ENCODE data around the gene BZW1.

The BZW1 gene

DNA sequence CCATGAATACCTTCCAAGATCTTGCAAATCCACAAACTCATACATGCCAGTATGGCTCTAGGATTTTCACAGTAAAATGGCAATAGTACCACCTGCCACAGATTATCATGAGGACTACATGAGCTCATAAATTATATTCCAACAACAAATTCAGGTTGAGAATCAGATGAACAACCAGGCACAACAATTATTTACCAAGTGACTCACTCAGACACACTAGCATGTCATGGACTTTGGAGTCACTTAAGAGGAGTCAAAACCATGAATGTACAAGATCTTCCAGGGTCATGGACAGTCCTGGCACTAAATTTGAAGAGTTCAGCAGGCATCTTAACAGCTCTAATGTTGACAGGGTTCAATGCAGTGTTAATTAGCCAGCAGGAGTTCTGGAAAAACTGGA, 34.4 kb upstream of the BZW1 start:
- H3K27me3 ChIP-seq (ENCODE audit: control insufficient read depth, insufficient read depth, low read length): no peaks in the 10 kb centered on the region
- no peaks in the 10 kb centered on the region for H3K4me1 ChIP-seq (ENCODE audit: control insufficient read depth, insufficient read depth, low read length)
- no peak overlapping the region for H3K27ac ChIP-seq (ENCODE audit: low read depth, low read length)
- peaks cover 7% of the 10 kb centered on the region; the same call in 1 of the 2 replicates for H3K9me3 ChIP-seq (ENCODE audit: control insufficient read depth, insufficient read depth, low read depth, low read length)
- H3K4me3 ChIP-seq (ENCODE audit: low read depth, low read length): no peak overlapping the region
- H3K9ac ChIP-seq (ENCODE audit: low read length): no peak overlapping the region
- H3K36me3 ChIP-seq (ENCODE audit: control insufficient read depth, insufficient read depth, low read length): no peaks in the 10 kb centered on the region

DNA sequence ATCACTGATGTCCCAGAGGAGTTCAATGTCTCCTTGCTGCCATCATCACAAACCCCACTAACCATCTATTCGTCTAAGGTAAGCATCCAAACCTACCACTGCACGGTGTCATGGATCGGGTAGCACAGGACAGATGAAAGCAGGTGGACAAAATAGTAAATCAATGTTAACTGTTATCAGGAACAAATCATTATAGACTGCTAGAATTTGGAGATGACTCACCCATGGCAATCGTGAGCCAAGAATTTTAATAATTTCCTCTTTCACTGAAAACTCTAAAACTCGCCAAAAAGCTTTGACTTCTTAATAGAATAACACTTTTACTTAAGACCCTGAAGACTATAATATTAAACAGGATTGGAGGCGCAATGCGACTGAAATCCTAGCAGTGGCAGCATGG, 33.7 kb upstream of the BZW1 start:
- Histone ChIP-seq H3K27ac (ENCODE audit: low read depth, low read length) (no peak overlapping the region), H3K4me1 (ENCODE audit: control insufficient read depth, insufficient read depth, low read length) (no peaks in the 10 kb centered on the region)

DNA sequence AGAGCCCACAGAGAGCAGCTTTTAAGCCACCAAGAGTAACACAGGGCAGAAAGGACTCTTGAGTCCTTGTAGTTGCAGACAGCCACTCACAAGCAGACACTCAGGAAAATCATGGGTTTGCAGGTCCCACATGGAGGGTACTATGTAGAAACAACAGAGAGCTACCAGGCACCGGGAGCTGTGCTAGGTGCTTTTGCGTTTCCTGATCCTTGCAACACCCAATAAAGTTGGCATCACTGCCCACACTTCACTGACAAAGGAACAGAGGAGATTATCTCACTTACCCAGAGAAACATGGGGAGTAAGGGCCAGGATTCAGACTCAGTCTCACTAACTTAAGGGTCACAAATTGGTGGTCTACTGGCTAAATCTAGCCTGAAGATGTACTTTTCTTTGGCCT, 32.5 kb upstream of the BZW1 start:
- no peak overlapping the region for H3K9ac ChIP-seq (ENCODE audit: low read length)
- no peak overlapping the region for H3K27ac ChIP-seq (ENCODE audit: low read depth, low read length)
- H3K4me1 ChIP-seq (ENCODE audit: control insufficient read depth, insufficient read depth, low read length): no peaks in the 10 kb centered on the region

More for the DNA sequence above, 33.7 kb upstream of the BZW1 start:
- no peak overlapping the region for H3K4me3 ChIP-seq (ENCODE audit: low read depth, low read length)
- H3K9me3 ChIP-seq (ENCODE audit: control insufficient read depth, insufficient read depth, low read depth, low read length): 0 out of 2 replicates have a peak, but pooled peaks cover 3% of the 10 kb centered on the region
- H3K9ac ChIP-seq (ENCODE audit: low read length): no peak overlapping the region
- H3K36me3 ChIP-seq (ENCODE audit: control insufficient read depth, insufficient read depth, low read length): no peaks in the 10 kb centered on the region
- no peaks in the 10 kb centered on the region for H3K27me3 ChIP-seq (ENCODE audit: control insufficient read depth, insufficient read depth, low read length)

DNA sequence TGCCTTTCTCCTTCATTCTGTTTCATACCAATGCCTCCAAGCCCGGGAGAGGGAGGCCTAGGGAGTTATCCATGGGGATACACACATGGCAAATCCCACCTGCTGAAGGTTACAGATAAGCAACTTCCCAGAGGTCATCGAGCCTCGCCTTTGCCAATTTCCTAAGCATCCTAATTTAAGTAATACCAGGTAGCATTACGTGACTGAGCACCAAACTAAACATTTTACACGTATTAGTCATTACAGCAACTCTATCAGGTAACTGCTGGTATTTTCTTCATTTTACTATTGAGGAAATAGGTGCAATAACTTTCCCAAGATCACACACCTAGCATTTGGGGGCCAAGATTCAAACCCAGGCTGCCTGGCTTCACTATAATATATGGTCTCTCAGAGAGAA, 30.1 kb upstream of the BZW1 start:
- H3K9me3 ChIP-seq (ENCODE audit: control insufficient read depth, insufficient read depth, low read depth, low read length): no peaks in the 10 kb centered on the region
- no peaks in the 10 kb centered on the region for H3K4me1 ChIP-seq (ENCODE audit: control insufficient read depth, insufficient read depth, low read length)
- H3K27ac ChIP-seq (ENCODE audit: low read depth, low read length): no peak overlapping the region
- H3K27me3 ChIP-seq (ENCODE audit: control insufficient read depth, insufficient read depth, low read length): no peaks in the 10 kb centered on the region; the same call in 1 of the 2 replicates
- no peak overlapping the region for H3K4me3 ChIP-seq (ENCODE audit: low read depth, low read length)
- H3K36me3 ChIP-seq (ENCODE audit: control insufficient read depth, insufficient read depth, low read length): no peaks in the 10 kb centered on the region
- H3K9ac ChIP-seq (ENCODE audit: low read length): no peak overlapping the region

More for the DNA sequence above, 32.5 kb upstream of the BZW1 start:
- no peaks in the 10 kb centered on the region for H3K27me3 ChIP-seq (ENCODE audit: control insufficient read depth, insufficient read depth, low read length)
- no peak overlapping the region for H3K4me3 ChIP-seq (ENCODE audit: low read depth, low read length)
- H3K9me3 ChIP-seq (ENCODE audit: control insufficient read depth, insufficient read depth, low read depth, low read length): no peaks in the 10 kb centered on the region
- H3K36me3 ChIP-seq (ENCODE audit: control insufficient read depth, insufficient read depth, low read length): no peaks in the 10 kb centered on the region

DNA sequence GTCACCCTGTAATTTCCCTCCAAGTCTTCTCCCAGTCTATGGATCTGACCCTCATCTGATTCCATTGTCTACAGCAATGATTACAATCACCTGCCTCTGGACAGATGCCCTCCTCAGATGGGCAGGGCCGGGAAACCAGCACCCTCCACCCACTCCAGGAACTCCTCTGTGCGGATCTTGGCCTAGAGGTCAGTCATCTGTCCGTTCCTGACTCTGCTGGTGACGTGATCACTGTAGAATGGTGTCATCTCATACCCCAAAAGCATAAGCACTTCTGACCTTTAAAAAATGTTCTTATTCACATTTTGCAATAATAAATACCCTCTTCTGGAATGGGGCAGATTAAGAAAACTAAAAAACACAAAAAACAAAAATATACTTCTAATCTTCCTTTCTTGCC, 29.5 kb upstream of the BZW1 start:
- Histone ChIP-seq H3K27me3 (ENCODE audit: control insufficient read depth, insufficient read depth, low read length) (no peaks in the 10 kb centered on the region; the same call in 1 of the 2 replicates), H3K27ac (ENCODE audit: low read depth, low read length) (no peak overlapping the region), H3K4me3 (ENCODE audit: low read depth, low read length) (no peak overlapping the region), H3K36me3 (ENCODE audit: control insufficient read depth, insufficient read depth, low read length) (no peaks in the 10 kb centered on the region), H3K9ac (ENCODE audit: low read length) (no peak overlapping the region), H3K9me3 (ENCODE audit: control insufficient read depth, insufficient read depth, low read depth, low read length) (no peaks in the 10 kb centered on the region), H3K4me1 (ENCODE audit: control insufficient read depth, insufficient read depth, low read length) (no peaks in the 10 kb centered on the region)

DNA sequence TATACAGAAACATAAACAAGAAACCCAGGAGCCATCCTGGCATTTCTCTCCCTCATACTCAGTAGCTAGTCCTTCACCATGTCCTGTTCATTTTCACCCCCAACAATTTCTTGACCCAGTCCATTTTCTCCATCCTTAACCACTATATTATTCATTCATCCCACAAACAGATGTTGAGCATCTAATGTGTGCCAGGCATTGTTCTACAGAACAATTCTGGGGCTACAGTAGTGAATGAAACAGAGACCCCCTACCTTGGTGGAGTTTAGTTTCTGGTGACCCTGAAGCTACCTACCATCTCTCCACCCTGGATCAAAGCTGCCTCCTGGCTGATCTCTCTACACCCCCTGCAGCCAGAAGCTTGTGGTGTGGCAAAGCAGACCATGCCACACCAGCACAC, 27.5 kb upstream of the BZW1 start:
- Histone ChIP-seq H3K4me3 (ENCODE audit: low read depth, low read length) (no peak overlapping the region), H3K9ac (ENCODE audit: low read length) (no peak overlapping the region), H3K4me1 (ENCODE audit: control insufficient read depth, insufficient read depth, low read length) (no peaks in the 10 kb centered on the region), H3K27ac (ENCODE audit: low read depth, low read length) (no peak overlapping the region), H3K27me3 (ENCODE audit: control insufficient read depth, insufficient read depth, low read length) (no peaks in the 10 kb centered on the region; the same call in 1 of the 2 replicates), H3K36me3 (ENCODE audit: control insufficient read depth, insufficient read depth, low read length) (no peaks in the 10 kb centered on the region), H3K9me3 (ENCODE audit: control insufficient read depth, insufficient read depth, low read depth, low read length) (no peaks in the 10 kb centered on the region)

DNA sequence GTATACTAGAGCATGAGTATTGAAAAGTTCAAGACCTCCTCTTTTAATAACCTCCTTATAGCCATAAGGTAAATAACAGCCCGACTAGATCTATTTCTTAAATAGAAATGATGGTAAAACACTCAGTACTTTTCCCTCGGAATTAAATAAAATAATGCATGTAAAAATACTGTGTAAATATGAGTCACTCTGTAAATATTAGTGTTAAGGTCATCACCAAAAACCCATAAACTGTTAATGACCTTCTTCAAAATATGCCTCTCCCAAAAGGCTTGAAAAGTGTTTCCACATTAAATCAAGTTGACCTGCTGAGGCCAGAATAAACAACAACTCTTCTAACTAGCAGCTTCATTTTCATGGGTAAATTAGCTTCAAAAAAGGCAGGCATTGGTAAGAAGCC, 25.3 kb upstream of the BZW1 start:
- no peaks in the 10 kb centered on the region; the same call in 1 of the 2 replicates for H3K27me3 ChIP-seq (ENCODE audit: control insufficient read depth, insufficient read depth, low read length)
- no peaks in the 10 kb centered on the region for H3K36me3 ChIP-seq (ENCODE audit: control insufficient read depth, insufficient read depth, low read length)
- no peak overlapping the region for H3K4me3 ChIP-seq (ENCODE audit: low read depth, low read length)
- no peak overlapping the region for H3K27ac ChIP-seq (ENCODE audit: low read depth, low read length)
- no peaks in the 10 kb centered on the region for H3K9me3 ChIP-seq (ENCODE audit: control insufficient read depth, insufficient read depth, low read depth, low read length)
- no peak overlapping the region for H3K9ac ChIP-seq (ENCODE audit: low read length)
- H3K4me1 ChIP-seq (ENCODE audit: control insufficient read depth, insufficient read depth, low read length): no peaks in the 10 kb centered on the region; the same call in 1 of the 2 replicates

DNA sequence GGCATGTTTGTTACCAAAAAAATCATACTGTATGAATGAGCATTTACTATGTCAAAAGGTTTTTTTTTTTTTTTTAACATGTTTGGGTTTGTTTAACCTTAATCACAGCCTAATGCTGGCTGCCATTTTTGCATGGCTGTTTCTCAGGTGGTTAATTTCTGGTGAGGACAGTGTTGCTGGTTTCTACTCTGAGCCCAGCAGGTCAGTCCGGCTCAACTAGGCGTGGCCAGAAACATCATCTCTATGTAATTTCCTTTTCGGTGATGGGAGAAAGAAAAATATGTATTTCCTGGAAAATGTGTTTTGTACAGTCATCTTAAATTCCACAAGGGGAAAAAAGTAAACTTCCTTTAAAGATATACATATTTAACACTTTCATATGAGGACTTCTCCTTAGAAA, 24.9 kb upstream of the BZW1 start:
- no peak overlapping the region for H3K27ac ChIP-seq (ENCODE audit: low read depth, low read length)
- H3K9ac ChIP-seq (ENCODE audit: low read length): no peak overlapping the region
- no peaks in the 10 kb centered on the region for H3K9me3 ChIP-seq (ENCODE audit: control insufficient read depth, insufficient read depth, low read depth, low read length)
- H3K27me3 ChIP-seq (ENCODE audit: control insufficient read depth, insufficient read depth, low read length): no peaks in the 10 kb centered on the region; the same call in 1 of the 2 replicates
- H3K36me3 ChIP-seq (ENCODE audit: control insufficient read depth, insufficient read depth, low read length): no peaks in the 10 kb centered on the region
- no peaks in the 10 kb centered on the region; the same call in 1 of the 2 replicates for H3K4me1 ChIP-seq (ENCODE audit: control insufficient read depth, insufficient read depth, low read length)
- no peak overlapping the region for H3K4me3 ChIP-seq (ENCODE audit: low read depth, low read length)

DNA sequence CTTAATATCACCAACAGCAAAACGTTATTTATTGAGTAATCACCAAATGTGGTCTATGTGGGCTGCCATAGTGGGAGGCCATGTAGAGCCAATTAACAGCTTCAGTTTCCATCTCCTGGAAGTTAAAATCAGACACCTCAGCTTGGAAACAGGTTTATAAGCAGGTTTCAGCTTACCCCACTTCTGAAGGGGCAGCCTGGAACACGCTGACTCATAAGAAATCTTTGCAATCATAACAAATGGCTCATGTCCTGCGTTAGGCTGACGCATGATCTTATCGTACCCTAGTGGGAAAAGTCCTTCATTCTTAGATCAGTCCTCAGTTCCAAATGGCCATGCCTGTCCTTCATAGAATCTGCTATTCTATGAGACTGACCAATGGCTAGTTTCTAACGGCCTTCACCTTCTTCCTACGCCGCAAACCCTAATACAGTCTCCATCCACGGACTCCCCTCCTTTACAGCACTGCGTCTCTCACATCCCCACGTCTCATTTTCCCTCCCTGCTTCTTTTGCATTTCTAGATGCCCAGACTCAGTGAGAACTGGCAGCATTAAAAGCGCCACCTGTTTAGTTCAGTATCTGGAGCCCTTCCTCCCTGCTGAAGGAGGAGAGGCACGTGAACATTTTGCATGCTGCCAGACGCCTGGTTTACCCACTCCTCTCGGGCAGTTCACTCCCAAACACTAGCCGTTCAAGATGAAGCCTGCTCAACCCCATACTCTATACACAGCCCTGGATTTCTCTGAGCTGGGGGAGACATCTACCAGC, 24.2 kb upstream of the BZW1 start:
- H3K9ac ChIP-seq (ENCODE audit: low read length): no peak overlapping the region
- H3K4me3 ChIP-seq (ENCODE audit: low read depth, low read length): no peak overlapping the region
- no peaks in the 10 kb centered on the region for H3K36me3 ChIP-seq (ENCODE audit: control insufficient read depth, insufficient read depth, low read length)
- no peaks in the 10 kb centered on the region; the same call in 1 of the 2 replicates for H3K27me3 ChIP-seq (ENCODE audit: control insufficient read depth, insufficient read depth, low read length)
- H3K9me3 ChIP-seq (ENCODE audit: control insufficient read depth, insufficient read depth, low read depth, low read length): no peaks in the 10 kb centered on the region
- H3K4me1 ChIP-seq (ENCODE audit: control insufficient read depth, insufficient read depth, low read length): no peaks in the 10 kb centered on the region; the same call in 1 of the 2 replicates
- no peak overlapping the region for H3K27ac ChIP-seq (ENCODE audit: low read depth, low read length)

DNA sequence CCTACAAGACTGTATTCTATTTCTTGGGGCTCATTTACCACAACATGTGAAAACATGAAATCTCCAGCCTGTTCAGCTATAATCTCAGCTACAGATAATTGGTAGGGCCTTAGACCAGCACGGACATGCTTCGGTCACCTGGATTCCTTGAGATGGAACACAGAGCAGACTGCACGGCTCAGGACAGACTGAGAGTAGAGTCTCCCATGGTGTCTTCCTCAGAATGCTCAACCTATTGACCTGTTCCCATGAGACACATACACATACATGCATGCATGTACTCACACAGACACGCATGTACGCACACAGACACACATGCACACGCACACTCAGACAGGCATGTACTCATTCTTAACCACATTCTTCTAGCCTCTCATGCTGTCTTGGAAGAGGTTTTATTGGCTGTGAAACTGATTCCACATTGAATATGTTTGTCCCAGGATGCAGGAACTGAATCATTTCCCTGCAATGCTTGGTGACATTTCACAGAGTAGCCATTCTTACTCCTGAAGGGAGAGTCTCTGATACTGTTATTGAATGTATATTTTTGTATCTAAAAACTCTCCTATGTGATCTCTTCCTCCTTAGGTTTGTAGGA, 23.5 kb upstream of the BZW1 start:
- no peak overlapping the region for H3K4me3 ChIP-seq (ENCODE audit: low read depth, low read length)
- H3K4me1 ChIP-seq (ENCODE audit: control insufficient read depth, insufficient read depth, low read length): no peaks in the 10 kb centered on the region; the same call in 1 of the 2 replicates
- no peak overlapping the region for H3K9ac ChIP-seq (ENCODE audit: low read length)
- H3K9me3 ChIP-seq (ENCODE audit: control insufficient read depth, insufficient read depth, low read depth, low read length): no peaks in the 10 kb centered on the region
- no peaks in the 10 kb centered on the region; the same call in 1 of the 2 replicates for H3K27me3 ChIP-seq (ENCODE audit: control insufficient read depth, insufficient read depth, low read length)
- H3K27ac ChIP-seq (ENCODE audit: low read depth, low read length): no peak overlapping the region
- H3K36me3 ChIP-seq (ENCODE audit: control insufficient read depth, insufficient read depth, low read length): no peaks in the 10 kb centered on the region

DNA sequence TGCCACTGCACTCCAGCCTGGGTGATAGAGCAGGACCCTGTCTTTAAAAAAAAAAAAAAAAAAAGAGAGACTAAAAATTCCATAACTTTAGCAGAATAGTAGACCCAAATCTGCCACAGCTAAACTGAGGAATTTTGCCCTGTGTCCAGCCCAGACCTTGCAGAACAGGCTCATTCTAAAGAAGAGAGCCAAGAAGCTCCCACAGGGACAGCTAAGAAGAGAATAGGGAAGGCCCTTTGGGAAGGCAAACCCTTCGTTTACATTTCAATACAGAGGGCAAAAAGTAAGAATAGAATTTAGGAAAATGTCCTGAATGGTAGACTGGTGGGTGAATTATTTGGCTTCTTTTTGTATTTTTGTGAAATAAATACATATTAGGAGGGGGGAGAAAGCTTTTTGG, 21.5 kb upstream of the BZW1 start:
- Histone ChIP-seq H3K4me1 (ENCODE audit: control insufficient read depth, insufficient read depth, low read length) (peaks cover 2% of the 10 kb centered on the region; the same call in 1 of the 2 replicates), H3K27me3 (ENCODE audit: control insufficient read depth, insufficient read depth, low read length) (no peaks in the 10 kb centered on the region), H3K4me3 (ENCODE audit: low read depth, low read length) (no peak overlapping the region), H3K36me3 (ENCODE audit: control insufficient read depth, insufficient read depth, low read length) (no peaks in the 10 kb centered on the region), H3K9me3 (ENCODE audit: control insufficient read depth, insufficient read depth, low read depth, low read length) (no peaks in the 10 kb centered on the region), H3K9ac (ENCODE audit: low read length) (no peak overlapping the region), H3K27ac (ENCODE audit: low read depth, low read length) (no peak overlapping the region)

Measured in HUES6 (cell line).